Adipose tissue (tissue), 3 donors: ENCODE measurements around the gene SUMO1. TPM values are rescaled to one million over a fixed set of nuclear protein-coding genes. Genes with fewer than 3 reads are reported as not detected.

Source experiments
- H3K27ac ChIP-seq: one replicate; pipeline ENCODE4 v1.5.1; 2013; ENCODE audit warnings: low read depth, low read length
- WGBS, 3 donors: extraction: QIAGEN DNeasy Blood & Tissue Kit; methylation state at CpG; one replicate each; pipeline ENCODE4 v1.1.7; 2013; 5-methylcytosine and 5-hydroxymethylcytosine counted together
- polyA plus RNA-seq, 3 donors: library from polyadenylated mRNA; stranded (reverse); fragments of 200-250 nt; gene quantifications; one replicate each; pipeline ENCODE4 v1.2.3, GENCODE V29; 2013
- donor health status: healthy with polysubstance abuse.
- donor health status: Bipolar disorder and iron deficiency.
- donor health status: healthy.

SUMO1 gene
- polyA plus RNA-seq, 3 donors = 27.4 to 120 (median 54.8) TPM

- 90 to 93% (median 93%) methylated on average over 2 of the region's 2 CpGs for WGBS, 3 donors
- no peak overlapping the region for H3K27ac ChIP-seq
Measured at GRCh38 chr2:202204855-202205254, 33.5 kb downstream of the SUMO1 start.

GRCh38 chr2:202203348-202203747, 35.0 kb downstream of the SUMO1 start:
- 93 to 95% (median 94%) methylated on average over 5 of the region's 5 CpGs for WGBS, 3 donors
- H3K27ac ChIP-seq = no peak overlapping the region

GRCh38 chr2:202201220-202202160, 36.9 kb downstream of the SUMO1 start:
- H3K27ac ChIP-seq = no peak overlapping the region

GRCh38 chr2:202196727-202197126, 41.7 kb downstream of the SUMO1 start:
- WGBS, 3 donors = 45 to 75% (median 56%) methylated on average over 6 of the region's 6 CpGs
- H3K27ac ChIP-seq = no peak overlapping the region

More at GRCh38 chr2:202201220-202202160, 36.9 kb downstream of the SUMO1 start:
- 91 to 97% (median 94%) methylated on average over 20 to 21 of the region's 21 CpGs for WGBS, 3 donors

- no peak overlapping the region for H3K27ac ChIP-seq
- WGBS, 3 donors = 78 to 93% (median 82%) methylated on average over 3 of the region's 3 CpGs
Measured at GRCh38 chr2:202194418-202194817, 44.0 kb downstream of the SUMO1 start.

- no peak overlapping the region for H3K27ac ChIP-seq
- 71 to 80% (median 80%) methylated on average over 7 of the region's 7 CpGs for WGBS, 3 donors
Measured at GRCh38 chr2:202193881-202194353, 44.5 kb downstream of the SUMO1 start.

GRCh38 chr2:202193305-202193704, 45.1 kb downstream of the SUMO1 start:
- WGBS, 3 donors = 88 to 93% (median 89%) methylated on average over 5 of the region's 5 CpGs
- H3K27ac ChIP-seq = no peak overlapping the region

GRCh38 chr2:202187570-202187969, 50.8 kb downstream of the SUMO1 start:
- no peak overlapping the region for H3K27ac ChIP-seq
- 67 to 74% (median 69%) methylated on average over 1 of the region's 1 CpG for WGBS, 3 donors

- no peak overlapping the region for H3K27ac ChIP-seq
- WGBS, 3 donors = 89 to 95% (median 94%) methylated on average over 4 of the region's 4 CpGs
Measured at GRCh38 chr2:202186641-202187202, 51.7 kb downstream of the SUMO1 start.

GRCh38 chr2:202185156-202185555, 53.2 kb downstream of the SUMO1 start:
- H3K27ac ChIP-seq = no peak overlapping the region
- 82 to 88% (median 87%) methylated on average over 6 of the region's 6 CpGs for WGBS, 3 donors

- WGBS, 3 donors = 71 to 78% (median 75%) methylated on average over 2 of the region's 2 CpGs
- no peak overlapping the region for H3K27ac ChIP-seq
Measured at GRCh38 chr2:202184557-202184956, 53.8 kb downstream of the SUMO1 start.

GRCh38 chr2:202178346-202178958, 59.9 kb downstream of the SUMO1 start:
- WGBS, 3 donors = 40 to 45% (median 43%) methylated on average over 7 of the region's 7 CpGs
- H3K27ac ChIP-seq = no peak overlapping the region

GRCh38 chr2:202172439-202173211, 65.8 kb downstream of the SUMO1 start:
- no peak overlapping the region for H3K27ac ChIP-seq

GRCh38 chr2:202171241-202171825, 67.1 kb downstream of the SUMO1 start:
- WGBS, 3 donors = 15 to 22% (median 22%) methylated on average over 32 of the region's 32 CpGs
- H3K27ac ChIP-seq = no peak overlapping the region

More at GRCh38 chr2:202172439-202173211, 65.8 kb downstream of the SUMO1 start:
- whole genome bisulfite sequencing, 3 donors = 45 to 59% (median 48%) methylated on average over 6 of the region's 6 CpGs

- 87 to 91% (median 90%) methylated on average over 8 of the region's 8 CpGs for WGBS, 3 donors
- no peak overlapping the region for H3K27ac ChIP-seq
Measured at GRCh38 chr2:202169832-202170424, 68.5 kb downstream of the SUMO1 start.

- no peak overlapping the region for H3K27ac ChIP-seq
Measured at GRCh38 chr2:202169131-202169530, 69.3 kb downstream of the SUMO1 start.

GRCh38 chr2:202165945-202166344, 72.5 kb downstream of the SUMO1 start:
- H3K27ac ChIP-seq = no peak overlapping the region
- 39 to 73% (median 42%) methylated on average over 1 of the region's 1 CpG for WGBS, 3 donors

- 71 to 89% (median 85%) methylated on average over 5 of the region's 5 CpGs for WGBS, 3 donors
- no peak overlapping the region for H3K27ac ChIP-seq
Measured at GRCh38 chr2:202165208-202165607, 73.2 kb downstream of the SUMO1 start.
